Lower leg skin (tissue), 3 donors: Measurements from ENCODE around the gene ARHGEF11.

Experiments
- CTCF ChIP-seq, 3 donors: fragments of 450-650 bp; IDR thresholded peaks; one replicate each; pipeline ENCODE4 v1.5.1; 2016; ENCODE audit warnings: antibody characterized with exemption in 3 of 3, mild to moderate bottlenecking in 3 of 3, moderate library complexity in 2 of 3
- POLR2A ChIP-seq, 2 donors: fragments of 450-650 bp; IDR thresholded peaks; one replicate each; pipeline ENCODE4 v1.6.1; 2016 to 2017; ENCODE audit warnings: antibody characterized with exemption in 2 of 2, mild to moderate bottlenecking in 1 of 2, moderate library complexity in 1 of 2

- TF ChIP-seq CTCF (IDR thresholded peaks at IDR 0.05), result no peak
- no peak for TF ChIP-seq POLR2A (IDR thresholded peaks at IDR 0.05)
Measured at GRCh38 chr1:157004327-157004726, 41.2 kb downstream of the ARHGEF11 start.
